GDM1 (cell line): ENCODE results near the gene CDK5RAP3.
"Not testable (repeated sequence)": the region's sequence is repeated elsewhere in the genome, so short reads cannot be mapped to it uniquely, and the experiment has no call there.

Experiments used
- DNase-seq: peaks from one replicate; lab custom pipeline; 2025; lab: John Stamatoyannopoulos, UW

Gene CDK5RAP3, protein sequence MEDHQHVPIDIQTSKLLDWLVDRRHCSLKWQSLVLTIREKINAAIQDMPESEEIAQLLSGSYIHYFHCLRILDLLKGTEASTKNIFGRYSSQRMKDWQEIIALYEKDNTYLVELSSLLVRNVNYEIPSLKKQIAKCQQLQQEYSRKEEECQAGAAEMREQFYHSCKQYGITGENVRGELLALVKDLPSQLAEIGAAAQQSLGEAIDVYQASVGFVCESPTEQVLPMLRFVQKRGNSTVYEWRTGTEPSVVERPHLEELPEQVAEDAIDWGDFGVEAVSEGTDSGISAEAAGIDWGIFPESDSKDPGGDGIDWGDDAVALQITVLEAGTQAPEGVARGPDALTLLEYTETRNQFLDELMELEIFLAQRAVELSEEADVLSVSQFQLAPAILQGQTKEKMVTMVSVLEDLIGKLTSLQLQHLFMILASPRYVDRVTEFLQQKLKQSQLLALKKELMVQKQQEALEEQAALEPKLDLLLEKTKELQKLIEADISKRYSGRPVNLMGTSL

DNA sequence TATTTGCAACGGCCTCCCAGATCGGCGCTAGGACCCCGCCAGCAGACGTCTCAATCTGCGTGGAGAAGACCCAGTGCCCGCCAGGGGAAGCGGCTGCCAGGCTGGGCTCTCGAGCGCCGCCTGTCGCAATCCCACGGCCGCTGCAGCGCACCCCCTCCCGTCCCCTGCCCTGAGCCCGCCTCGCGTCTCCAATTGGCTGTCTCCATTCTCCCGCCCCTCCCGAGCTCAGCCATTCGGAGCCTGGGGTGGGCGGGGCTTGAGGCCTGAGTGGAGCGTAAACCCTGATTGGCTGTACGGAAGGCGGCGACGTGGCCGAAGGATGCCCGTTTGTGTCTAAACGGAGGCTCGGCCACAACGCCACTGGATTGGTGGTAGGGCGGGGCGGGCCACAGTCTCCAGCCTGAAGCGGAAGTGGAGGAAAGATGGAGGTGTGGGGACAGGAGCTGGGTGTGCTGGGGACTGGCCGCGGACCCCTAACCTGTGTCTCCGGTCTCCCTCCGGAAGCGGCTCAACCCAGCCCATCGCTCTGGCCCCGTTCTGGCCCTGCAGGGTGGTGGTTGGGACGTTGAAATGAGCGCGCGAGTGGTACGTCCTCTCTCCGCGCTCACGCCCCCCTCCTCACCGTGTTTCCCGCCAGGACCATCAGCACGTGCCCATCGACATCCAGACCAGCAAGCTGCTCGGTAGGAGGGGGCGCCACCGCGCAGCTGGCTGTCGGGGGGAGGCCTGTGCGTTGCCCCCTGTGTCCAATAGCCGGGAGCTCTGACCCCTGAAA is at the start of gene CDK5RAP3:
TSS of gene CDK5RAP3 (plus strand) at position 389 of the 775 bp plus-strand sequence. CDS start at position 423, 34 bp downstream.
- peak; percentile 100 for DNase-seq

DNA sequence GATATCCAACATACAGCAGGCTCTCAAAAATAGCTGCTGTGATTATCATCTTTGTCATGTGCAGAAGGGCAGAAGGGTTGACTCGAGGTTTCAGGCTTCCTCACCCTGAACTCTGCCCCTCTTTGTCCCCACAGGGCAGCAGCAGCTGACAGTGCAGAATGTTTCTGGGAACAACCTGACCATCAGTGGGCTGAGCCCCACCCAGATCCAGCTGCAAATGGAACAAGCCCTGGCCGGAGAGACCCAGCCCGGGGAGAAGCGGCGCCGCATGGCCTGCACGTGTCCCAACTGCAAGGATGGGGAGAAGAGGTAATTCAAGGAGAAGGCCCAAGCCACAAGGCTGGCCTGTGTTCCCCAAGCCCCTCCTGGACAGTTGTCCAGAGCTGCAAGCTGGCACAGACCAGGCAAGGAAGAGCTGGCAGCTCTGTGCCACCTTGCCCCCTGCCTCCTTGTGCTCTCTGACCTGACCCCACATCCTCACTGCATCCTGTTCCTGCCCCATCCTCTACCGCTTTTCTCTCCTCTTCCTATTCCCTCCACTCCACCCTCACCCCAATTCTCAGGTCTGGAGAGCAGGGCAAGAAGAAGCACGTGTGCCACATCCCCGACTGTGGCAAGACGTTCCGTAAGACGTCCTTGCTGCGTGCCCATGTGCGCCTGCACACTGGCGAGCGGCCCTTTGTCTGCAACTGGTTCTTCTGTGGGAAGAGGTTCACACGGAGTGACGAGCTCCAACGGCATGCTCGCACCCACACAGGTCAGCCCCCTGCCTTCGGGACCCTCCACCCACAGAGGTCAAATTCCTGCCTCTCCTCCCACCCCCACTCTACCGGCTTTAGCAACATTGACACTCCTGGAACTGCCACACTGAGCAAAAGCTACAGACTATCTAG is 45.9 kb upstream of the CDK5RAP3 start:
- no peak for DNase-seq

DNA sequence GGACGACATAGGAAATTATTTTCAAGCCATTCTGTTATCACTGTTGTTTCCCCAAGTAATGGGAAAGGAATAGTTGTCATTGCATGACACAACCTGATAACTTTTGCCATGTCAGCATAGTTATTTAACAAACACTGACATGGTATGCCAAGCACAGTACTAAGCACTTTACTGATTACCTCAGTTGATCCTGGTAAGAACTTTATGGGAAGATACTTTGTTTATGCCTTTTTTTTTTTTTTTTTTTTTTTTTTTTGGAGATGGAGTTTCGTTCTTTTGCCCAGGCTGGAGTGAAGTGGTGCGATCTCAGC is 45.3 kb upstream of the CDK5RAP3 start:
- no peak for DNase-seq

- no peak for DNase-seq
Measured at GRCh38 chr17:47927821-47928400, 43.0 kb upstream of the CDK5RAP3 start.

- no peak for DNase-seq
Measured at GRCh38 chr17:47928415-47928814, 42.5 kb upstream of the CDK5RAP3 start.

- no peak for DNase-seq
Measured at GRCh38 chr17:47929218-47930000, 41.5 kb upstream of the CDK5RAP3 start.

DNA sequence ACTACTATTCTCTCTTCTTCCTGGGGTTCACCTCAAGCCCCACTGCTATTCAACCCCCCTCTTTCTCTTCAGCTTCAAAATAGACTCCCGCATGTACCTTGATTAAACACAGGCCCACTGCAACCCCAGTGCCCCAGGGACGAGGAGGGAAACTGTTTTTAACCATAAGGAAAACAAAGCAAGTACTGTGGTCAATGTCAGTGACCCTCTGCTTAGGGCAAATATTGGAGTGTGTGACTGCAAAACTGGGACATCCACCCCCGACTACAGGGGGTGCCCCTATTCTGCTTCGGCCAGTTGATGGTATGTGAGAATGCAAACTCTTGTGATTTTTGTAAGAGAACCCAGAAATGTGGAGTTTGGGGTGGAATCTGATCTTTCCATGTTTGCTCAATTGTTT is 39.1 kb upstream of the CDK5RAP3 start:
- DNase-seq = no peak

- DNase-seq = no peak
Measured at GRCh38 chr17:47934856-47935255, 36.1 kb upstream of the CDK5RAP3 start.

- DNase-seq = not testable (repeated sequence)
Measured at GRCh38 chr17:47935468-47935867, 35.4 kb upstream of the CDK5RAP3 start.

- no peak for DNase-seq
Measured at GRCh38 chr17:47935961-47936360, 35.0 kb upstream of the CDK5RAP3 start.

- no peak for DNase-seq
Measured at GRCh38 chr17:47937941-47938340, 33.0 kb upstream of the CDK5RAP3 start.

GRCh38 chr17:47941246-47942095 is 29.4 kb upstream of the CDK5RAP3 start, which contains the start of gene PNPO:
Gene PNPO, plus strand, starts transcription at chr17:47941571. Its CDS starts 105 bp downstream, at chr17:47941676.
- DNase-seq = peak; percentile 95

DNA sequence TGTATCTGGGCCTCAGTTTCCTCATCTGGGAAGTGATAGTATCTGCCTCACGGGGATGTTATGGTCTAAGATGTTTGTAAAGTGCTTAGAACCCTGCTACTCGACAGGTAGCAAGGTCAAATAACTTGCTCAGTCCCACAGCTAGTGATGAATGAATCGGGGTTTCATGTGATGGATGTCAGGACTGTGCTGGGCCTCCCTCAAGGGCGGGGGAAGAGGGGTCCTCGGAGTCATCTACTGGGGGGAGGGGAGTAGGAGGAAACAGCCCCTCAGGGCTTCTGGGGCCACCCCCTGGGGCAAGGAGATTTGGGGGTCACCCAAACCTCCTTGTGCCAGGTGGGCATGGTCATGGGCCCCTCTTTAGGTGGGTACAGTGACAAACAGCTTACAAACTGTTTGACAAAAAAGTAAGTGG is 28.8 kb upstream of the CDK5RAP3 start:
- DNase-seq = no peak

DNA sequence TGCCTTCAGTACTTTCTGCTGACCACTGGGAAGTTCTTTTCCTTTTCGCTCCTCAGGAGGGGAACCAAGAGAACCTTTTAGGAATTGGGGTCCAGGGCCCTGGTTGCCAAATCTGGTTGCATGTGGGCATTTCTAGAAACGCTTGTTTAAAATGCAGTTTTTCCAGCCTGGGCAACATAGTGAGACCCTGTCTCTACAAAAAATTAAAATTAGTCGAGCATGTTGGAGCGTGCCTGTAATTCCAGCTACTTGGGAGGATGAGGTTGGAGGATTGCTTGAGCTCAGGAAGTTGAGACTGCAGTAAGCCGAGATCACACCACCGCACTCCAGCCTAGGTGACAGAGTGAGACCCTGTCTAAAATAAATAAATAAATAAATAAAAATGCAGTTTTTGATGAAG is 28.3 kb upstream of the CDK5RAP3 start:
- DNase-seq = no peak

DNA sequence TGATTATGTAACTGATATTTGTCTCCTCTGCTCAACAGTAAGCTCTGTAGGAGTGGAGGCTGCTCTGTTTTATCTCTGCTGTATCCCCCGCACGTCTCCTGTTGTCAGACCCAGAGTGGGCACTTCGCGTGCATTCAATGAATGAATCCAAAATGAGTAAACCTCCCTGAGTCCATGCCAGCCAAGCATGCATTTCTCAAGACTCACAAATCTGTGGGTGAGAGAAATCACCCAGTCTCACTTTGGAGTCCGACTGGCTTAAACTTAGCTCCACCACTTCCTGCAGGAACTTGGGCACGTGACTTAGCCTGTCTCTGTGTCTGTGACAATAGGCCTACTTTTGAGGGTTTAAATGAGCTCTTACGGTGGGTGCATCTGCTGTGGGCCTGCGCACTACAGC is 25.8 kb upstream of the CDK5RAP3 start:
- DNase-seq = no peak

GRCh38 chr17:47945529-47946508 is 25.1 kb upstream of the CDK5RAP3 start:
- no peak for DNase-seq

GRCh38 chr17:47946516-47946915 is 24.4 kb upstream of the CDK5RAP3 start:
- no peak for DNase-seq

GRCh38 chr17:47946929-47947397 is 23.9 kb upstream of the CDK5RAP3 start:
- DNase-seq = peak; percentile 33
